Endothelial cell of umbilical vein (primary cell): ENCODE results near the gene TRAPPC8. TPM values are rescaled to one million over a fixed set of nuclear protein-coding genes. Genes with fewer than 3 reads are reported as not detected.

Experiments used
- BruUV-seq: library from RNA; stranded (reverse); fragments of 400-500 nt; replicated peaks from 2 replicates; lab custom pipeline; 2021; lab: Mats Ljungman, UMichigan
- CTCF ChIA-PET: fragments of 300-600, 350-600 bp; sonication (Branson Sonifier 250); formaldehyde crosslinking; loops from one replicate; lab custom pipeline; 2021; ENCODE audit warnings: antibody characterized with exemption, inconsistent platforms; lab: Charles Lee
- POLR2A ChIA-PET: fragments of 300-600, 350-600 bp; sonication (Branson Sonifier 250); formaldehyde crosslinking; loops from one replicate; lab custom pipeline; 2021; ENCODE audit warnings: antibody characterized with exemption, inconsistent platforms; lab: Charles Lee
- DNase-seq: peaks from one replicate; pipeline ENCODE4 v3.0.0-alpha.2; 2011; ENCODE audit warnings: low read depth, low spot score
- FAIRE-seq: peaks from 2 replicates; lab custom pipeline; 2011; peaks lifted over from hg19 to GRCh38; lab: Jason Lieb, UNC
- H2AFZ ChIP-seq: 2 replicates; pipeline ENCODE4 v1.6.0; 2012; ENCODE audit warnings: low read depth, low read length, control low read depth, inconsistent platforms
- H3K27ac ChIP-seq: 2 replicates; pipeline ENCODE4 v1.5.1; 2011; ENCODE audit warnings: low read depth, mild to moderate bottlenecking, control low read depth, low read length, moderate library complexity; ENCODE audit not compliant: insufficient read depth
- H3K27me3 ChIP-seq, 2 experiments: 2 replicates each; pipeline versions ENCODE4 v1.6.0 to v1.6.1; 2011; ENCODE audit warnings: low read length in 2 of 2, mixed read lengths in 1 of 2; ENCODE audit not compliant: control insufficient read depth in 2 of 2, insufficient read depth in 2 of 2
- H3K36me3 ChIP-seq, 2 experiments: 2 replicates in 1 of 2; 3 replicates in 1 of 2; pipeline ENCODE4 v1.5.1; 2011; ENCODE audit warnings: low read length in 2 of 2, mild to moderate bottlenecking in 1 of 2, moderate library complexity in 1 of 2; ENCODE audit not compliant: control insufficient read depth in 2 of 2, insufficient read depth in 2 of 2; ENCODE audit errors: extremely low read depth in 1 of 2
- H3K4me1 ChIP-seq: 3 replicates; pipeline ENCODE4 v1.5.1; 2011; ENCODE audit warnings: mild to moderate bottlenecking, low read length; ENCODE audit not compliant: control insufficient read depth, insufficient read depth; ENCODE audit errors: extremely low read depth
- H3K4me2 ChIP-seq: 2 replicates; pipeline ENCODE4 v1.6.1; 2011; ENCODE audit warnings: low read length, control low read depth, mixed read lengths; ENCODE audit not compliant: insufficient read depth
- H3K4me3 ChIP-seq, 3 experiments: fragments of 200-600 bp in 1 of 3; sonication (generic), shearing (Covaris generic) in 1 of 3; replicated peaks in 1 of 3; 2 replicates each; pipeline ENCODE4 v1.5.1; 2011 to 2016; ENCODE audit warnings: control low read depth in 3 of 3, low read length in 3 of 3, mild to moderate bottlenecking in 2 of 3, inconsistent platforms in 1 of 3, low read depth in 1 of 3, moderate library complexity in 1 of 3; ENCODE audit not compliant: insufficient read depth in 1 of 3
- H3K79me2 ChIP-seq: 2 replicates; pipeline ENCODE4 v1.6.0; 2012; ENCODE audit warnings: low read length, inconsistent platforms; ENCODE audit not compliant: control insufficient read depth, insufficient read depth
- H3K9ac ChIP-seq: replicated peaks from 2 replicates; pipeline ENCODE3; 2011; ENCODE audit warnings: low read length, control low read depth; ENCODE audit not compliant: insufficient read depth; ENCODE audit errors: extremely low read depth
- H3K9me1 ChIP-seq: replicated peaks from 3 replicates; pipeline ENCODE4 v1.6.0; 2011; ENCODE audit warnings: mild to moderate bottlenecking, low read length; ENCODE audit not compliant: control insufficient read depth, insufficient read depth; ENCODE audit errors: extremely low read depth
- H3K9me3 ChIP-seq: replicated peaks from 2 replicates; pipeline ENCODE4 v1.5.1; 2012; ENCODE audit warnings: low read length, inconsistent platforms; ENCODE audit not compliant: control insufficient read depth, insufficient read depth
- H4K20me1 ChIP-seq: replicated peaks from 2 replicates; pipeline ENCODE3; 2011; ENCODE audit warnings: mild to moderate bottlenecking, low read length; ENCODE audit not compliant: control insufficient read depth, insufficient read depth; ENCODE audit errors: extremely low read depth
- EZH2 ChIP-seq: IDR thresholded peaks from 2 replicates; pipeline ENCODE4 v1.6.1; 2012; ENCODE audit warnings: borderline replicate concordance, low read depth, mild to moderate bottlenecking, moderate library complexity, low read length, inconsistent platforms; ENCODE audit not compliant: severe bottlenecking
- GATA2 ChIP-seq: IDR thresholded peaks from 2 replicates; pipeline ENCODE4 v1.7.0; 2011; ENCODE audit warnings: low read depth, mild to moderate bottlenecking, moderate library complexity, mixed read lengths, low read length; ENCODE audit not compliant: insufficient read length, insufficient read depth
- JUN ChIP-seq: IDR thresholded peaks from 2 replicates; pipeline ENCODE4 v1.6.1; 2011; ENCODE audit warnings: borderline replicate concordance, low read depth; ENCODE audit not compliant: insufficient read length, insufficient read depth
- MYC ChIP-seq: IDR thresholded peaks from one replicate; pipeline ENCODE4 v1.6.1; 2011; ENCODE audit warnings: mild to moderate bottlenecking, low read depth, low read length
- POLR2A ChIP-seq: IDR thresholded peaks from 2 replicates; pipeline ENCODE4 v1.6.1; 2012; ENCODE audit warnings: low read depth, mild to moderate bottlenecking, control low read depth, low read length
- POLR2AphosphoS5 ChIP-seq: IDR thresholded peaks from 2 replicates; pipeline ENCODE4 v1.6.1; 2012; ENCODE audit warnings: low read depth, mild to moderate bottlenecking, control low read depth, low read length, moderate library complexity; ENCODE audit not compliant: insufficient read depth
- dilution Hi-C: fragments of 300-500 bp; cut with MboI; formaldehyde crosslinking; loops from one replicate; pipeline ENCODE4 v1.15.0; 2019; ENCODE audit warnings: low sequenced_read_pairs; ENCODE audit not compliant: extremely low pct_ligation_motif_present
- intact Hi-C: fragments of 100-400 bp; cut with micrococcal nuclease; formaldehyde crosslinking; loops from one replicate; pipeline ENCODE4 v1.10.0; 2022
- polyA plus RNA-seq, 4 experiments: library from polyadenylated mRNA; depleted of rRNA in 3 of 4; stranded (reverse) in 3 of 4; unstranded in 1 of 4; fragments of >200 nt; gene quantifications; 2 replicates each; pipeline versions ENCODE4 v1.2.1 to v1.2.3, GENCODE V29; 2011 to 2012; ENCODE audit warnings: missing spikeins in 1 of 4
- total RNA-seq: library from RNA; stranded (reverse); gene quantifications from 2 replicates; pipeline ENCODE4 v1.2.3, GENCODE V29; 2021
- TF ChIP-seq, protein P1 (sequence below), 2 donors: IDR thresholded peaks; 1 replicate in 1 of 2; 2 replicates in 1 of 2; pipeline ENCODE4 v1.5.1; 2011; ENCODE audit warnings: low read length in 2 of 2, mild to moderate bottlenecking in 2 of 2, moderate library complexity in 2 of 2, control low read depth in 1 of 2, inconsistent platforms in 1 of 2, low read depth in 1 of 2; ENCODE audit not compliant: insufficient read depth in 1 of 2; ENCODE audit errors: extremely low read depth in 1 of 2
- TF ChIP-seq, protein P2 (sequence below): IDR thresholded peaks from 2 replicates; pipeline ENCODE4 v1.6.1; 2011; ENCODE audit not compliant: insufficient read depth, insufficient read length

Gene TRAPPC8
- total and polyA plus RNA-seq, 2 donors (not counting 3 experiments of a cell fraction or from before 2014, with no cell fraction given) = 25.0 to 30.1 TPM

DNA sequence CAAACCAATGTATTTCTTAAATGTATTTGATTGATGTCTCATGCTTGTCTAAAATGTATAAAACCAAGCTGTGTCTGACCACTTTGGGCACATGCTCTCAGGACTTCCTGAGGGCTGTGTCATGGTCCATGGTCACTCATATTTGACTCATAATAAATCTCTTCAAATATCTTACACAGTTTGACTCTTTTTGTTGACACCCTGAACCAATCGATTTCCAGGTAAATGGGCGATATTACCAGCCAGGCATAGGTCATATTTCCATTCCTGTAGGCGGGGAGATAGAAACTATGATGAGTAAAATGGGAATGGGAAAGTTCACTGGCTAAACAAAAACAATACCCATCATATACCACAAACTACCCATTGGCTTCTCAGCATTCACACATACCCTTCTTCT is 9.3 kb upstream of the TRAPPC8 start:
- dilution Hi-C loops = no loop called here

More for the DNA sequence above, 9.3 kb upstream of the TRAPPC8 start:
- no peaks in the 10 kb centered on the region for H3K79me2 ChIP-seq
- ChIA-PET POLR2A (no interaction called here), CTCF (interaction anchor here (0.7 kb wide), 1 partner anchor 396 kb away, joined by 3 read pairs; no protein-coding TSS in a partner anchor)
- BruUV-seq = no TSS peak
- no peak overlapping the region for H2AFZ ChIP-seq
- H3K4me2 ChIP-seq = no peak overlapping the region
- H3K4me3 ChIP-seq = no peak overlapping the region
- intact Hi-C loops = no loop called here
- no peaks in the 10 kb centered on the region for H3K4me1 ChIP-seq
- H3K9me3 ChIP-seq = no peaks in the 10 kb centered on the region
- H3K27me3 ChIP-seq = no peaks in the 10 kb centered on the region
- H3K9me1 ChIP-seq = no peaks in the 10 kb centered on the region
- FAIRE-seq = no peak
- TF ChIP-seq POLR2A (no peak), MYC (no peak), GATA2 (no peak), EZH2 (no peak), JUN (no peak), POLR2AphosphoS5 (no peak)
- TF ChIP-seq, protein P1, sequence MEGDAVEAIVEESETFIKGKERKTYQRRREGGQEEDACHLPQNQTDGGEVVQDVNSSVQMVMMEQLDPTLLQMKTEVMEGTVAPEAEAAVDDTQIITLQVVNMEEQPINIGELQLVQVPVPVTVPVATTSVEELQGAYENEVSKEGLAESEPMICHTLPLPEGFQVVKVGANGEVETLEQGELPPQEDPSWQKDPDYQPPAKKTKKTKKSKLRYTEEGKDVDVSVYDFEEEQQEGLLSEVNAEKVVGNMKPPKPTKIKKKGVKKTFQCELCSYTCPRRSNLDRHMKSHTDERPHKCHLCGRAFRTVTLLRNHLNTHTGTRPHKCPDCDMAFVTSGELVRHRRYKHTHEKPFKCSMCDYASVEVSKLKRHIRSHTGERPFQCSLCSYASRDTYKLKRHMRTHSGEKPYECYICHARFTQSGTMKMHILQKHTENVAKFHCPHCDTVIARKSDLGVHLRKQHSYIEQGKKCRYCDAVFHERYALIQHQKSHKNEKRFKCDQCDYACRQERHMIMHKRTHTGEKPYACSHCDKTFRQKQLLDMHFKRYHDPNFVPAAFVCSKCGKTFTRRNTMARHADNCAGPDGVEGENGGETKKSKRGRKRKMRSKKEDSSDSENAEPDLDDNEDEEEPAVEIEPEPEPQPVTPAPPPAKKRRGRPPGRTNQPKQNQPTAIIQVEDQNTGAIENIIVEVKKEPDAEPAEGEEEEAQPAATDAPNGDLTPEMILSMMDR (IDR thresholded peaks at IDR 0.05; ENCODE audit: extremely low read depth in 1 of 2, insufficient read depth in 1 of 2, low read depth in 1 of 2, low read length in 2 of 2) = no peak
- TF ChIP-seq, protein P2, sequence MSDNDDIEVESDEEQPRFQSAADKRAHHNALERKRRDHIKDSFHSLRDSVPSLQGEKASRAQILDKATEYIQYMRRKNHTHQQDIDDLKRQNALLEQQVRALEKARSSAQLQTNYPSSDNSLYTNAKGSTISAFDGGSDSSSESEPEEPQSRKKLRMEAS = no peak
- H4K20me1 ChIP-seq = no peaks in the 10 kb centered on the region
- no peak overlapping the region for H3K9ac ChIP-seq
- DNase-seq = no peak
- H3K27ac ChIP-seq = no peak overlapping the region
- no peaks in the 10 kb centered on the region for H3K36me3 ChIP-seq
